Measurements from ENCODE around the gene RPTOR. TPM values are rescaled to one million over a fixed set of nuclear protein-coding genes. Genes with fewer than 3 reads are reported as not detected.

RPTOR gene
- total and polyA plus RNA-seq, 10 of the 15 experiments (the other 5 are each of a cell fraction or from before 2014, with no cell fraction given): 0.18 to 32.1 (median 7.8) TPM

- no peaks in the 10 kb centered on the region for H3K27me3 ChIP-seq (replicated peaks in 1 of 2; ENCODE audit: control insufficient read depth in 2 of 2, insufficient read depth in 2 of 2, low read length in 1 of 2)
- H3K4me3 ChIP-seq: no peak overlapping the region
- DNase-seq (ENCODE audit: low read depth, low spot score) (no peak), FAIRE-seq (peak; percentile 27), ATAC-seq (no peak)
- POLR2A ChIA-PET: no interaction called here
- H3K9ac ChIP-seq (ENCODE audit: control insufficient read depth, insufficient read depth, low read length): no peak overlapping the region
- CTCF ChIA-PET: no interaction called here
- in situ Hi-C loops (cut with MboI) (no loop called here), intact Hi-C loops (cut with micrococcal nuclease; ENCODE audit: unreplicated experiment) (no loop called here)
- H3K79me2 ChIP-seq (ENCODE audit: control insufficient read depth, insufficient read depth, low read length): no peaks in the 10 kb centered on the region; the same call in 1 of the 2 replicates
- no peaks in the 10 kb centered on the region for H4K20me1 ChIP-seq (ENCODE audit: control insufficient read depth, insufficient read depth)
- WGBS (ENCODE audit: insufficient coverage, insufficient replicate concordance, low lambda C conversion rate, missing lambda C conversion rate): 91% methylated on average over 17 of the region's 17 CpGs
- H3K4me2 ChIP-seq (ENCODE audit: control insufficient read depth, insufficient read depth): peak overlapping the region; percentile 54
- RAD21 ChIA-PET (ENCODE audit: unreplicated experiment): no interaction called here
- no peaks in the 10 kb centered on the region; a peak in 1 of 4 replicates for H3K36me3 ChIP-seq (ENCODE audit: control insufficient read depth in 2 of 2, insufficient read depth in 2 of 2, low read length in 1 of 2)
- H2AFZ ChIP-seq (ENCODE audit: control insufficient read depth, low read depth, low read length): no peak overlapping the region
- no peak overlapping the region for H3K27ac ChIP-seq (ENCODE audit: control insufficient read depth, insufficient read depth)
- BruUV-seq (replicated peaks): no TSS peak
- H3K4me1 ChIP-seq (ENCODE audit: control insufficient read depth, insufficient read depth, low read length): peaks cover 28% of the 10 kb centered on the region
- no peaks in the 10 kb centered on the region for H3K9me3 ChIP-seq (replicated peaks; ENCODE audit: control insufficient read depth, insufficient read depth, low read length)
- SMC1A ChIA-PET (ENCODE audit: uncharacterized antibody, unreplicated experiment): no interaction called here
- TF ChIP-seq SIN3A (IDR thresholded peaks at IDR 0.05; ENCODE audit: low read depth, low read length): no peak
- no peak for TF ChIP-seq ESRRA (IDR thresholded peaks at IDR 0.05; ENCODE audit: low read length)
- TF ChIP-seq, protein P1, sequence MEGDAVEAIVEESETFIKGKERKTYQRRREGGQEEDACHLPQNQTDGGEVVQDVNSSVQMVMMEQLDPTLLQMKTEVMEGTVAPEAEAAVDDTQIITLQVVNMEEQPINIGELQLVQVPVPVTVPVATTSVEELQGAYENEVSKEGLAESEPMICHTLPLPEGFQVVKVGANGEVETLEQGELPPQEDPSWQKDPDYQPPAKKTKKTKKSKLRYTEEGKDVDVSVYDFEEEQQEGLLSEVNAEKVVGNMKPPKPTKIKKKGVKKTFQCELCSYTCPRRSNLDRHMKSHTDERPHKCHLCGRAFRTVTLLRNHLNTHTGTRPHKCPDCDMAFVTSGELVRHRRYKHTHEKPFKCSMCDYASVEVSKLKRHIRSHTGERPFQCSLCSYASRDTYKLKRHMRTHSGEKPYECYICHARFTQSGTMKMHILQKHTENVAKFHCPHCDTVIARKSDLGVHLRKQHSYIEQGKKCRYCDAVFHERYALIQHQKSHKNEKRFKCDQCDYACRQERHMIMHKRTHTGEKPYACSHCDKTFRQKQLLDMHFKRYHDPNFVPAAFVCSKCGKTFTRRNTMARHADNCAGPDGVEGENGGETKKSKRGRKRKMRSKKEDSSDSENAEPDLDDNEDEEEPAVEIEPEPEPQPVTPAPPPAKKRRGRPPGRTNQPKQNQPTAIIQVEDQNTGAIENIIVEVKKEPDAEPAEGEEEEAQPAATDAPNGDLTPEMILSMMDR (IDR thresholded peaks at IDR 0.05 in 2 of 3, conservative IDR thresholded peaks at IDR 0.05 in 1 of 3; ENCODE audit: control insufficient read depth in 2 of 3, extremely low read depth in 1 of 3, insufficient read depth in 1 of 3, low read depth in 3 of 3, low read length in 3 of 3): no peak
- peak; percentile 23; the same call in 1 of the 2 replicates for TF ChIP-seq EED (IDR thresholded peaks at IDR 0.05; ENCODE audit: low read depth)
- no peak for TF ChIP-seq POLR2AphosphoS5 (IDR thresholded peaks at IDR 0.05; ENCODE audit: low read length)
- no peak for TF ChIP-seq IRF4 (IDR thresholded peaks at IDR 0.05; ENCODE audit: low read depth, low read length)
- TF ChIP-seq ETV6 (conservative IDR thresholded peaks at IDR 0.05 in 1 of 2, IDR thresholded peaks at IDR 0.05 in 1 of 2; ENCODE audit: borderline replicate concordance in 1 of 2, low read depth in 1 of 2): 0 out of 4 replicates have a peak, but pooled peaks of 1 of the 2 experiments have one; percentile 40
- TF ChIP-seq, protein P2, sequence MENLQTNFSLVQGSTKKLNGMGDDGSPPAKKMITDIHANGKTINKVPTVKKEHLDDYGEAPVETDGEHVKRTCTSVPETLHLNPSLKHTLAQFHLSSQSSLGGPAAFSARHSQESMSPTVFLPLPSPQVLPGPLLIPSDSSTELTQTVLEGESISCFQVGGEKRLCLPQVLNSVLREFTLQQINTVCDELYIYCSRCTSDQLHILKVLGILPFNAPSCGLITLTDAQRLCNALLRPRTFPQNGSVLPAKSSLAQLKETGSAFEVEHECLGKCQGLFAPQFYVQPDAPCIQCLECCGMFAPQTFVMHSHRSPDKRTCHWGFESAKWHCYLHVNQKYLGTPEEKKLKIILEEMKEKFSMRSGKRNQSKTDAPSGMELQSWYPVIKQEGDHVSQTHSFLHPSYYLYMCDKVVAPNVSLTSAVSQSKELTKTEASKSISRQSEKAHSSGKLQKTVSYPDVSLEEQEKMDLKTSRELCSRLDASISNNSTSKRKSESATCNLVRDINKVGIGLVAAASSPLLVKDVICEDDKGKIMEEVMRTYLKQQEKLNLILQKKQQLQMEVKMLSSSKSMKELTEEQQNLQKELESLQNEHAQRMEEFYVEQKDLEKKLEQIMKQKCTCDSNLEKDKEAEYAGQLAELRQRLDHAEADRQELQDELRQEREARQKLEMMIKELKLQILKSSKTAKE (IDR thresholded peaks at IDR 0.05; ENCODE audit: low read depth, poor library complexity, severe bottlenecking): no peak
- TF ChIP-seq, protein P3, sequence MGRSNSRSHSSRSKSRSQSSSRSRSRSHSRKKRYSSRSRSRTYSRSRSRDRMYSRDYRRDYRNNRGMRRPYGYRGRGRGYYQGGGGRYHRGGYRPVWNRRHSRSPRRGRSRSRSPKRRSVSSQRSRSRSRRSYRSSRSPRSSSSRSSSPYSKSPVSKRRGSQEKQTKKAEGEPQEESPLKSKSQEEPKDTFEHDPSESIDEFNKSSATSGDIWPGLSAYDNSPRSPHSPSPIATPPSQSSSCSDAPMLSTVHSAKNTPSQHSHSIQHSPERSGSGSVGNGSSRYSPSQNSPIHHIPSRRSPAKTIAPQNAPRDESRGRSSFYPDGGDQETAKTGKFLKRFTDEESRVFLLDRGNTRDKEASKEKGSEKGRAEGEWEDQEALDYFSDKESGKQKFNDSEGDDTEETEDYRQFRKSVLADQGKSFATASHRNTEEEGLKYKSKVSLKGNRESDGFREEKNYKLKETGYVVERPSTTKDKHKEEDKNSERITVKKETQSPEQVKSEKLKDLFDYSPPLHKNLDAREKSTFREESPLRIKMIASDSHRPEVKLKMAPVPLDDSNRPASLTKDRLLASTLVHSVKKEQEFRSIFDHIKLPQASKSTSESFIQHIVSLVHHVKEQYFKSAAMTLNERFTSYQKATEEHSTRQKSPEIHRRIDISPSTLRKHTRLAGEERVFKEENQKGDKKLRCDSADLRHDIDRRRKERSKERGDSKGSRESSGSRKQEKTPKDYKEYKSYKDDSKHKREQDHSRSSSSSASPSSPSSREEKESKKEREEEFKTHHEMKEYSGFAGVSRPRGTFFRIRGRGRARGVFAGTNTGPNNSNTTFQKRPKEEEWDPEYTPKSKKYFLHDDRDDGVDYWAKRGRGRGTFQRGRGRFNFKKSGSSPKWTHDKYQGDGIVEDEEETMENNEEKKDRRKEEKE (IDR thresholded peaks at IDR 0.05): no peak
- TF ChIP-seq RELA (IDR thresholded peaks at IDR 0.05; ENCODE audit: borderline replicate concordance, partially characterized antibody): no peak
- peak; percentile 27 for TF ChIP-seq JUNB (IDR thresholded peaks at IDR 0.05)
These were observed 216.7 kb downstream of the RPTOR start for GRCh38 chr17:80761110-80761871.
